Loucy (cell line): ENCODE results near the gene SH3RF1.

Experiments used
- EZH2phosphoT487 ChIP-seq: fragments of 200-600 bp; IDR thresholded peaks from 2 replicates; pipeline ENCODE4 v1.6.1; 2018; ENCODE audit warnings: antibody characterized with exemption, mild to moderate bottlenecking, moderate library complexity, borderline replicate concordance
- TF ChIP-seq, protein P1 (sequence below): fragments of 200-600 bp; sonication (generic); conservative IDR thresholded peaks from 2 replicates; pipeline ENCODE4 v1.5.1; 2014; ENCODE audit warnings: mild to moderate bottlenecking, antibody characterized with exemption, low read length

- TF ChIP-seq, protein P1, sequence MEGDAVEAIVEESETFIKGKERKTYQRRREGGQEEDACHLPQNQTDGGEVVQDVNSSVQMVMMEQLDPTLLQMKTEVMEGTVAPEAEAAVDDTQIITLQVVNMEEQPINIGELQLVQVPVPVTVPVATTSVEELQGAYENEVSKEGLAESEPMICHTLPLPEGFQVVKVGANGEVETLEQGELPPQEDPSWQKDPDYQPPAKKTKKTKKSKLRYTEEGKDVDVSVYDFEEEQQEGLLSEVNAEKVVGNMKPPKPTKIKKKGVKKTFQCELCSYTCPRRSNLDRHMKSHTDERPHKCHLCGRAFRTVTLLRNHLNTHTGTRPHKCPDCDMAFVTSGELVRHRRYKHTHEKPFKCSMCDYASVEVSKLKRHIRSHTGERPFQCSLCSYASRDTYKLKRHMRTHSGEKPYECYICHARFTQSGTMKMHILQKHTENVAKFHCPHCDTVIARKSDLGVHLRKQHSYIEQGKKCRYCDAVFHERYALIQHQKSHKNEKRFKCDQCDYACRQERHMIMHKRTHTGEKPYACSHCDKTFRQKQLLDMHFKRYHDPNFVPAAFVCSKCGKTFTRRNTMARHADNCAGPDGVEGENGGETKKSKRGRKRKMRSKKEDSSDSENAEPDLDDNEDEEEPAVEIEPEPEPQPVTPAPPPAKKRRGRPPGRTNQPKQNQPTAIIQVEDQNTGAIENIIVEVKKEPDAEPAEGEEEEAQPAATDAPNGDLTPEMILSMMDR: no peak
- TF ChIP-seq EZH2phosphoT487: no peak
These were observed 119.1 kb downstream of the SH3RF1 start for GRCh38 chr4:169151671-169152070.
